H1 (cell line): ENCODE data around the gene UBE3A. TPM values are rescaled to one million over a fixed set of nuclear protein-coding genes. Genes with fewer than 3 reads are reported as not detected.

Experiments used
- CTCF ChIA-PET: fragments of 300-600 bp; sonication (Branson Sonifier 250); formaldehyde crosslinking; loops from one replicate; lab custom pipeline; 2021; ENCODE audit not compliant: partially characterized antibody; lab: Charles Lee
- POLR2A ChIA-PET: fragments of 300-600 bp; sonication (Branson Sonifier 250); formaldehyde crosslinking; loops from one replicate; lab custom pipeline; 2021; ENCODE audit warnings: inconsistent platforms; ENCODE audit not compliant: partially characterized antibody; lab: Charles Lee
- DNase-seq, 2 experiments: peaks; one replicate each; pipeline versions ENCODE4 v3.0.0 to v3.0.0-alpha.2; 2010 to 2022; ENCODE audit warnings: low spot score in 2 of 2, low read depth in 1 of 2, mixed read lengths in 1 of 2
- FAIRE-seq: peaks from 2 replicates; lab custom pipeline; 2011; peaks lifted over from hg19 to GRCh38; lab: Jason Lieb, UNC
- H2AFZ ChIP-seq: 2 replicates; pipeline ENCODE4 v1.8.1; 2012; ENCODE audit warnings: low read length, inconsistent platforms
- H2AK5ac ChIP-seq: 2 replicates; pipeline ENCODE4 v1.6.1; 2013; ENCODE audit warnings: low read depth, low read length
- H2BK120ac ChIP-seq: replicated peaks from 2 replicates; pipeline ENCODE3; 2013; ENCODE audit warnings: low read depth, low read length, inconsistent platforms
- H2BK12ac ChIP-seq: 2 replicates; pipeline ENCODE4 v1.6.1; 2013; ENCODE audit warnings: low read depth, low read length
- H2BK15ac ChIP-seq: 2 replicates; pipeline ENCODE4 v1.6.1; 2013; ENCODE audit warnings: low read length
- H2BK20ac ChIP-seq: 2 replicates; pipeline ENCODE4 v1.6.1; 2013; ENCODE audit warnings: low read length
- H2BK5ac ChIP-seq: 2 replicates; pipeline ENCODE4 v1.6.1; 2013; ENCODE audit warnings: low read depth, low read length
- H3K14ac ChIP-seq: 2 replicates; pipeline ENCODE4 v1.6.1; 2013; ENCODE audit warnings: inconsistent platforms; ENCODE audit not compliant: insufficient read length
- H3K18ac ChIP-seq: 2 replicates; pipeline ENCODE4 v1.6.1; 2013; ENCODE audit warnings: low read length; ENCODE audit errors: extremely low read depth
- H3K23ac ChIP-seq: 2 replicates; pipeline ENCODE4 v1.6.1; 2013; ENCODE audit warnings: inconsistent platforms; ENCODE audit not compliant: insufficient read length
- H3K23me2 ChIP-seq: 2 replicates; pipeline ENCODE4 v1.6.1; 2013; ENCODE audit warnings: low read depth, low read length
- H3K27ac ChIP-seq: 2 replicates; pipeline ENCODE4 v1.6.1; 2011; ENCODE audit warnings: low read depth, low read length, inconsistent platforms
- H3K27me3 ChIP-seq, 4 experiments: replicated peaks in 1 of 4; 1 replicate in 1 of 4; 2 replicates in 3 of 4; pipeline versions ENCODE4 v1.6.1 to v1.8.1; 2011 to 2013; ENCODE audit warnings: low read length in 3 of 4, mild to moderate bottlenecking in 3 of 4, inconsistent platforms in 2 of 4, mixed read lengths in 2 of 4, moderate library complexity in 1 of 4; ENCODE audit not compliant: control insufficient read depth in 3 of 4, insufficient read depth in 3 of 4; ENCODE audit errors: extremely low read depth in 1 of 4
- H3K36me3 ChIP-seq, 4 experiments: 2 replicates each; pipeline versions ENCODE4 v1.6.1 to v1.8.1; 2011 to 2013; ENCODE audit warnings: mild to moderate bottlenecking in 4 of 4, low read length in 3 of 4, moderate library complexity in 2 of 4, control low read depth in 1 of 4, inconsistent platforms in 1 of 4; ENCODE audit not compliant: insufficient read depth in 4 of 4, control insufficient read depth in 2 of 4
- H3K4ac ChIP-seq: replicated peaks from 2 replicates; pipeline ENCODE3; 2013; ENCODE audit warnings: low read length, low read depth, mixed read lengths, inconsistent platforms; ENCODE audit not compliant: insufficient read length
- H3K4me1 ChIP-seq, 4 experiments: replicated peaks in 1 of 4; 1 replicate in 1 of 4; 2 replicates in 3 of 4; pipeline versions ENCODE4 v1.6.1 to v1.8.1; 2011 to 2013; ENCODE audit warnings: low read length in 3 of 4, inconsistent platforms in 2 of 4, mixed read lengths in 1 of 4; ENCODE audit not compliant: insufficient read depth in 4 of 4, control insufficient read depth in 3 of 4
- H3K4me2 ChIP-seq, 2 experiments: 2 replicates each; pipeline versions ENCODE4 v1.6.1 to v1.8.1; 2011 to 2013; ENCODE audit warnings: low read depth in 2 of 2, low read length in 2 of 2, control low read depth in 1 of 2, inconsistent platforms in 1 of 2, mild to moderate bottlenecking in 1 of 2; ENCODE audit not compliant: insufficient read depth in 1 of 2
- H3K4me3 ChIP-seq, 4 experiments: fragments of 200-600, 300-600 bp in 1 of 4; sonication (generic), shearing (Covaris generic), sonication (Bioruptor Twin) in 1 of 4; 2 replicates each; pipeline versions ENCODE4 v1.5.1 to v1.8.1; 2011 to 2016; ENCODE audit warnings: low read length in 4 of 4, low read depth in 3 of 4, control low read depth in 2 of 4, inconsistent platforms in 2 of 4, mild to moderate bottlenecking in 2 of 4, mixed read lengths in 1 of 4, moderate library complexity in 1 of 4; ENCODE audit not compliant: insufficient read depth in 2 of 4; ENCODE audit errors: extremely low read depth in 1 of 4
- H3K56ac ChIP-seq: replicated peaks from 2 replicates; pipeline ENCODE3; 2013; ENCODE audit warnings: low read depth, mild to moderate bottlenecking, mixed read lengths, low read length, inconsistent platforms; ENCODE audit not compliant: insufficient read length
- H3K79me1 ChIP-seq: 2 replicates; pipeline ENCODE4 v1.6.1; 2013; ENCODE audit warnings: low read depth, low read length, control low read depth
- H3K79me2 ChIP-seq, 2 experiments: 2 replicates each; pipeline versions ENCODE4 v1.6.1 to v1.8.1; 2012 to 2013; ENCODE audit warnings: low read length in 2 of 2, mild to moderate bottlenecking in 2 of 2, inconsistent platforms in 1 of 2; ENCODE audit not compliant: insufficient read depth in 2 of 2, control insufficient read depth in 1 of 2
- H3K9ac ChIP-seq, 4 experiments: replicated peaks in 1 of 4; 1 replicate in 1 of 4; 2 replicates in 3 of 4; pipeline versions ENCODE4 v1.6.1 to v1.8.1; 2011 to 2013; ENCODE audit warnings: low read depth in 3 of 4, low read length in 3 of 4, control low read depth in 2 of 4, mild to moderate bottlenecking in 2 of 4, moderate library complexity in 2 of 4, inconsistent platforms in 1 of 4; ENCODE audit errors: extremely low read depth in 1 of 4
- H3K9me3 ChIP-seq, 2 experiments: 2 replicates each; pipeline versions ENCODE4 v1.6.1 to v1.8.1; 2012 to 2013; ENCODE audit warnings: mild to moderate bottlenecking in 2 of 2, moderate library complexity in 2 of 2, control low read depth in 1 of 2, inconsistent platforms in 1 of 2, low read depth in 1 of 2, low read length in 1 of 2, mixed read lengths in 1 of 2; ENCODE audit not compliant: insufficient read depth in 2 of 2
- H4K20me1 ChIP-seq, 2 experiments: replicated peaks in 1 of 2; 2 replicates each; pipeline versions ENCODE3 to v1.8.1; 2011 to 2013; ENCODE audit warnings: inconsistent platforms in 2 of 2, low read length in 2 of 2, mild to moderate bottlenecking in 1 of 2; ENCODE audit not compliant: insufficient read depth in 2 of 2, control insufficient read depth in 1 of 2
- H4K5ac ChIP-seq: 2 replicates; pipeline ENCODE4 v1.6.1; 2013; ENCODE audit warnings: low read length, low read depth, mixed read lengths, inconsistent platforms; ENCODE audit not compliant: insufficient read length
- H4K8ac ChIP-seq: 2 replicates; pipeline ENCODE4 v1.8.0; 2013; ENCODE audit warnings: mild to moderate bottlenecking, moderate library complexity, low read length, inconsistent platforms; ENCODE audit not compliant: insufficient read depth; ENCODE audit errors: extremely low read depth
- H4K91ac ChIP-seq: replicated peaks from 2 replicates; pipeline ENCODE3; 2013; ENCODE audit warnings: low read length, mixed read lengths, inconsistent platforms; ENCODE audit not compliant: insufficient read length
- BACH1 ChIP-seq: IDR thresholded peaks from 2 replicates; pipeline ENCODE4 v1.6.1; 2012; ENCODE audit warnings: low read length, improper control_type of control experiment
- CREB1 ChIP-seq: IDR thresholded peaks from 2 replicates; pipeline ENCODE4 v1.6.1; 2012; ENCODE audit warnings: inconsistent platforms
- FOSL1 ChIP-seq: IDR thresholded peaks from 2 replicates; pipeline ENCODE4 v1.6.1; 2011; ENCODE audit warnings: mild to moderate bottlenecking, low read depth, low read length, moderate library complexity; ENCODE audit not compliant: insufficient read depth
- GTF2F1 ChIP-seq: IDR thresholded peaks from 2 replicates; pipeline ENCODE4 v1.6.1; 2012; ENCODE audit warnings: low read depth, low read length, improper control_type of control experiment, borderline replicate concordance
- KDM1A ChIP-seq: fragments of 200-600, 300-600 bp; sonication (generic); IDR thresholded peaks from 2 replicates; pipeline ENCODE4 v1.7.1; 2016; ENCODE audit warnings: mild to moderate bottlenecking, low read length, borderline replicate concordance
- KDM5A ChIP-seq: fragments of 200-600 bp; IDR thresholded peaks from 2 replicates; pipeline ENCODE4 v1.7.1; 2012; ENCODE audit warnings: mild to moderate bottlenecking, low read length, inconsistent platforms, mixed read lengths
- RFX5 ChIP-seq: IDR thresholded peaks from 2 replicates; pipeline ENCODE4 v1.6.1; 2011; ENCODE audit warnings: low read depth, low read length, improper control_type of control experiment, borderline replicate concordance
- RXRA ChIP-seq: IDR thresholded peaks from 2 replicates; pipeline ENCODE4 v1.6.1; 2011; ENCODE audit warnings: low read depth, mild to moderate bottlenecking, low read length, moderate library complexity; ENCODE audit not compliant: insufficient read depth
- SIRT6 ChIP-seq: IDR thresholded peaks from one replicate; pipeline ENCODE4 v1.7.1; 2012; ENCODE audit warnings: low read length, inconsistent platforms
- TAF7 ChIP-seq: optimal IDR thresholded peaks from 2 replicates; pipeline ENCODE3; 2011; ENCODE audit warnings: low read depth, mild to moderate bottlenecking, inconsistent platforms, low read length, moderate library complexity, borderline replicate concordance
- TBP ChIP-seq: IDR thresholded peaks from 2 replicates; pipeline ENCODE4 v1.6.1; 2011; ENCODE audit warnings: low read depth, low read length, improper control_type of control experiment
- TEAD4 ChIP-seq: IDR thresholded peaks from 2 replicates; pipeline ENCODE4 v1.6.1; 2012; ENCODE audit warnings: low read depth, low read length, inconsistent platforms, mixed read lengths
- WGBS, 2 experiments: shearing (Covaris generic) in 1 of 2; methylation state at CpG; one replicate each; pipeline versions ENCODE4 v1.1.6 to v1.1.7; 2013 to 2015; ENCODE audit warnings: low lambda C conversion rate in 2 of 2, mixed read lengths in 2 of 2, inconsistent platforms in 1 of 2, low coverage in 1 of 2, missing lambda C conversion rate in 1 of 2; ENCODE audit not compliant: insufficient replicate concordance in 2 of 2, insufficient coverage in 1 of 2, insufficient read length in 1 of 2; ENCODE audit errors: extremely low coverage in 1 of 2, missing lambda C conversion rate in 1 of 2; 5-methylcytosine and 5-hydroxymethylcytosine counted together
- polyA plus RNA-seq, 7 experiments: library from polyadenylated mRNA; depleted of rRNA in 3 of 7; stranded (reverse) in 5 of 7; unstranded in 2 of 7; fragments of >200 nt in 5 of 7; fragments of 200-250 nt in 2 of 7; gene quantifications; 1 replicate in 5 of 7; 2 replicates in 1 of 7; 4 replicates in 1 of 7; pipeline versions ENCODE4 v1.2.1 to v1.2.3, GENCODE V29; 2011 to 2013; ENCODE audit warnings: missing spikeins in 2 of 7, mixed read lengths in 2 of 7
- total RNA-seq: library from RNA; stranded (reverse); fragmentation: NEBNext Ultra II Directional; extraction: Animal tissue kit (Norgen Biotek cat#: 25700); gene quantifications from 2 replicates; pipeline ENCODE4 v1.2.1, GENCODE V29; 2021
- TF ChIP-seq, protein P1 (sequence below), 3 experiments: IDR thresholded peaks; 1 replicate in 2 of 3; 2 replicates in 1 of 3; pipeline versions ENCODE4 v1.5.1 to v1.6.1; 2011; ENCODE audit warnings: low read length in 3 of 3, mild to moderate bottlenecking in 3 of 3, inconsistent platforms in 2 of 3, low read depth in 1 of 3, moderate library complexity in 1 of 3; ENCODE audit not compliant: insufficient read depth in 1 of 3; ENCODE audit errors: control extremely low read depth in 1 of 3

UBE3A gene
- total and polyA plus RNA-seq, 2 of the 8 experiments (the other 6 are each of a cell fraction or from before 2014, with no cell fraction given): 13.8 to 110 TPM

- Histone ChIP-seq H2BK15ac (no peak overlapping the region), H3K36me3 (no peaks in the 10 kb centered on the region), H2BK5ac (no peak overlapping the region), H3K23me2 (no peaks in the 10 kb centered on the region), H4K8ac (no peak overlapping the region), H3K4me3 (no peak overlapping the region), H3K18ac (no peak overlapping the region), H4K5ac (no peak overlapping the region), H3K14ac (no peak overlapping the region), H3K4me2 (no peak overlapping the region), H2AFZ (no peak overlapping the region), H3K4me1 (no peaks in the 10 kb centered on the region), H3K4ac (no peak overlapping the region), H3K27me3 (no peaks in the 10 kb centered on the region), H4K91ac (no peak overlapping the region), H2BK12ac (no peak overlapping the region), H2BK20ac (no peak overlapping the region), H3K23ac (no peak overlapping the region), H3K79me2 (no peaks in the 10 kb centered on the region), H3K79me1 (no peaks in the 10 kb centered on the region), H3K9me3 (no peaks in the 10 kb centered on the region), H2BK120ac (no peak overlapping the region), H3K56ac (no peak overlapping the region), H3K9ac (no peak overlapping the region), H4K20me1 (no peaks in the 10 kb centered on the region), H2AK5ac (no peak overlapping the region), H3K27ac (no peak overlapping the region)
- no peak for FAIRE-seq
- no peak for DNase-seq
- CTCF ChIA-PET: no interaction called here
- POLR2A ChIA-PET: interaction anchor here (1.1 kb wide), 1 partner anchor 29 kb away, joined by 3 read pairs; the partner anchor contains the start of gene UBE3A
- 94% methylated on average over 10 of the region's 10 CpGs; no CpG with 5 or more reads in 1 of the 2 experiments for WGBS, 2 experiments
- TF ChIP-seq KDM1A: no peak
- TF ChIP-seq, protein P1, sequence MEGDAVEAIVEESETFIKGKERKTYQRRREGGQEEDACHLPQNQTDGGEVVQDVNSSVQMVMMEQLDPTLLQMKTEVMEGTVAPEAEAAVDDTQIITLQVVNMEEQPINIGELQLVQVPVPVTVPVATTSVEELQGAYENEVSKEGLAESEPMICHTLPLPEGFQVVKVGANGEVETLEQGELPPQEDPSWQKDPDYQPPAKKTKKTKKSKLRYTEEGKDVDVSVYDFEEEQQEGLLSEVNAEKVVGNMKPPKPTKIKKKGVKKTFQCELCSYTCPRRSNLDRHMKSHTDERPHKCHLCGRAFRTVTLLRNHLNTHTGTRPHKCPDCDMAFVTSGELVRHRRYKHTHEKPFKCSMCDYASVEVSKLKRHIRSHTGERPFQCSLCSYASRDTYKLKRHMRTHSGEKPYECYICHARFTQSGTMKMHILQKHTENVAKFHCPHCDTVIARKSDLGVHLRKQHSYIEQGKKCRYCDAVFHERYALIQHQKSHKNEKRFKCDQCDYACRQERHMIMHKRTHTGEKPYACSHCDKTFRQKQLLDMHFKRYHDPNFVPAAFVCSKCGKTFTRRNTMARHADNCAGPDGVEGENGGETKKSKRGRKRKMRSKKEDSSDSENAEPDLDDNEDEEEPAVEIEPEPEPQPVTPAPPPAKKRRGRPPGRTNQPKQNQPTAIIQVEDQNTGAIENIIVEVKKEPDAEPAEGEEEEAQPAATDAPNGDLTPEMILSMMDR (IDR thresholded peaks at IDR 0.05; ENCODE audit: control extremely low read depth in 1 of 3, insufficient read depth in 1 of 3, low read depth in 1 of 3, low read length in 3 of 3): no peak
- TF ChIP-seq SIRT6: no peak
- TF ChIP-seq KDM5A: no peak
- no peak for TF ChIP-seq TEAD4
- no peak for TF ChIP-seq TAF7
- no peak for TF ChIP-seq CREB1
- no peak for TF ChIP-seq TBP
- TF ChIP-seq RXRA: no peak
- TF ChIP-seq FOSL1: no peak
- TF ChIP-seq RFX5: no peak
- TF ChIP-seq GTF2F1: no peak
- no peak for TF ChIP-seq BACH1
Measured at GRCh38 chr15:25468611-25469010, 29.8 kb upstream of the UBE3A start.
